Medulla oblongata (tissue), 1 donor: Measurements from ENCODE around the gene MRGPRE.

Source experiments
- DNase-seq: peaks from one replicate; pipeline ENCODE4 v3.0.0-alpha.2; 2015; ENCODE audit errors: extremely low spot score

MRGPRE gene

DNA sequence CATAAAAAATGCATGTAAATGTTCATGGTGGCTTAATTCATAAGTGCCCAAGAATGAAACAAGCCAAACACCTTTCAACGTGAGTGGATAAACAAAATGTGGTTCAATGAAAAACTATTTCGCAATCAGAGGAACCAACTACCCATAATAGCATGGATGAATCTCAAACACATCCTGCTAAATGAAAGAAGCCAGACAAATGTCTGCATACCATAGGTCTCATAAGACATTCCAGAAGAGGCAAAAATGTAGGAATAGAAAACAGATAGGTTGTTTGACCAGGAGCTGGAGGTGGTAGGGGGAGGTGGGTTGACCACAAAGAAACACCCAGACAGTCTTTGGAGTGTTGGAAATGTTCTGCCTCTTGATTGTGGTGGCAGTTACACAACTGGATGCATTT lies 53.9 kb downstream of the MRGPRE start:
- no peak for DNase-seq

- DNase-seq: no peak
Measured at GRCh38 chr11:3177931-3178330, 54.3 kb downstream of the MRGPRE start.
